ENCODE results near the gene ABCC1. TPM values are rescaled to one million over a fixed set of nuclear protein-coding genes. Genes with fewer than 3 reads are reported as not detected.
A peak's percentile ranks its signal among the peaks of the same experiment; 100 is the strongest.

Gene ABCC1
- total RNA-seq, 1 experiment from 2014 or later: 56.4 TPM

DNA sequence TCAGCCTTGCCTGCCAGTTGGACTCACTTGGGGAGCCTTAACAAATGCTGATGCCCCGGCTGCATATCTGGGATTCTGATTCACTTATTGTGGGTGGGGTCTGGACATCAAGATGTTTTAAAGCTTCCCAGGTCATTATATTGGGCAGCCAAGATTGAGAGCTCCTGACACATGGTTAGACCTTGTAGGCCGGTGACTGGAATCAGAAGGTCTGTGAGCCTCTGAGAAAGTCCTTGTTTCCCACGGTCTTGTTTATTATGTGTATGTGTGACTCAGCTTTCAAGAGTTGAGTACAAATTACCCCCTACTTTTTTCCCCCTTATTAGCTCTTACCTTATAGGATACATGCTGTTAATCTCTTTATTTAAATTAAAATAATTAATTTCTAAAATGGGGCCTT is 103.5 kb downstream of the ABCC1 start:
- Histone ChIP-seq H3K4me1 (ENCODE audit: insufficient read depth, low read length) (no peaks in the 10 kb centered on the region), H3K79me2 (ENCODE audit: insufficient read depth, low read length) (no peaks in the 10 kb centered on the region), H3K79me1 (ENCODE audit: insufficient read depth, low read depth, low read length, poor library complexity, severe bottlenecking) (no peaks in the 10 kb centered on the region), H4K91ac (ENCODE audit: insufficient read length, low read depth, low read length) (no peak overlapping the region), H2AK5ac (ENCODE audit: insufficient read length, low read length) (no peak overlapping the region), H3T11ph (ENCODE audit: low read length) (no peak overlapping the region), H4K20me1 (ENCODE audit: control insufficient read depth, insufficient read depth, insufficient read length) (no peaks in the 10 kb centered on the region), H4K5ac (ENCODE audit: insufficient read length, low read depth, low read length) (no peak overlapping the region), H3K56ac (ENCODE audit: insufficient read length, low read depth, low read length) (no peak overlapping the region), H3K27me3 (ENCODE audit: insufficient read depth, low read length) (no peaks in the 10 kb centered on the region), H3K9ac (ENCODE audit: extremely low read depth, insufficient read length, low read length) (no peak overlapping the region), H3K4me2 (ENCODE audit: insufficient read depth, insufficient read length, low read length) (no peak overlapping the region), H2BK15ac (ENCODE audit: low read depth, low read length) (no peak overlapping the region), H3K14ac (ENCODE audit: insufficient read depth, low read length) (no peak overlapping the region), H2BK20ac (ENCODE audit: low read depth, low read length, poor library complexity, severe bottlenecking) (no peak overlapping the region), H4K8ac (replicated peaks; ENCODE audit: insufficient read length, low read depth, low read length) (no peak overlapping the region), H3K23ac (ENCODE audit: insufficient read length, low read depth, low read length) (no peak overlapping the region), H3K4ac (ENCODE audit: low read depth, low read length) (no peak overlapping the region), H3K18ac (ENCODE audit: insufficient read length, low read depth, low read length) (no peak overlapping the region), H3K9me3 (ENCODE audit: control insufficient read depth, low read depth, low read length) (no peaks in the 10 kb centered on the region), H3K23me2 (ENCODE audit: insufficient read length, low read depth, low read length, poor library complexity, severe bottlenecking) (no peaks in the 10 kb centered on the region), H2BK120ac (ENCODE audit: low read depth, low read length, poor library complexity, severe bottlenecking) (no peak overlapping the region), H2BK12ac (ENCODE audit: insufficient read length, low read depth, low read length) (no peak overlapping the region), H3K27ac (ENCODE audit: insufficient read length, low read depth, low read length) (no peak overlapping the region), H2BK5ac (ENCODE audit: insufficient read length, low read length) (no peak overlapping the region), H2AFZ (ENCODE audit: low read length) (no peak overlapping the region)
- Mint-ChIP-seq H3K4me1 (no peaks in the 10 kb centered on the region), H3K9me3 (no peaks in the 10 kb centered on the region), H3K27me3 (ENCODE audit: low read depth) (no peaks in the 10 kb centered on the region), H3K27ac (peak overlapping the region in 1 of 3 experiments; percentile 85; a peak in 1 of 7 replicates), H3K36me3 (ENCODE audit: insufficient read depth in 1 of 3, low read depth in 3 of 3) (peaks cover 30 to 81% (median 80%) of the 10 kb centered on the region in 3 experiments; a peak in 6 of 7 replicates), H3K4me3 (no peak overlapping the region)
- no CpG with 5 or more reads among the region's 3 CpGs for WGBS (ENCODE audit: extremely low coverage, insufficient read length, low lambda C conversion rate)
- DNase-seq: no peak
- TF ChIP-seq, protein P1, sequence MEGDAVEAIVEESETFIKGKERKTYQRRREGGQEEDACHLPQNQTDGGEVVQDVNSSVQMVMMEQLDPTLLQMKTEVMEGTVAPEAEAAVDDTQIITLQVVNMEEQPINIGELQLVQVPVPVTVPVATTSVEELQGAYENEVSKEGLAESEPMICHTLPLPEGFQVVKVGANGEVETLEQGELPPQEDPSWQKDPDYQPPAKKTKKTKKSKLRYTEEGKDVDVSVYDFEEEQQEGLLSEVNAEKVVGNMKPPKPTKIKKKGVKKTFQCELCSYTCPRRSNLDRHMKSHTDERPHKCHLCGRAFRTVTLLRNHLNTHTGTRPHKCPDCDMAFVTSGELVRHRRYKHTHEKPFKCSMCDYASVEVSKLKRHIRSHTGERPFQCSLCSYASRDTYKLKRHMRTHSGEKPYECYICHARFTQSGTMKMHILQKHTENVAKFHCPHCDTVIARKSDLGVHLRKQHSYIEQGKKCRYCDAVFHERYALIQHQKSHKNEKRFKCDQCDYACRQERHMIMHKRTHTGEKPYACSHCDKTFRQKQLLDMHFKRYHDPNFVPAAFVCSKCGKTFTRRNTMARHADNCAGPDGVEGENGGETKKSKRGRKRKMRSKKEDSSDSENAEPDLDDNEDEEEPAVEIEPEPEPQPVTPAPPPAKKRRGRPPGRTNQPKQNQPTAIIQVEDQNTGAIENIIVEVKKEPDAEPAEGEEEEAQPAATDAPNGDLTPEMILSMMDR (conservative IDR thresholded peaks at IDR 0.05): no peak
